ENCODE measurements around the gene TNNC2.

The TNNC2 gene

GRCh38 chr20:45852326-45852725 lies 25.2 kb upstream of the TNNC2 start:
- TF ChIP-seq RAD21 (IDR thresholded peaks at IDR 0.05; ENCODE audit: low read depth) (no peak), FOXM1 (IDR thresholded peaks at IDR 0.05; ENCODE audit: borderline replicate concordance, low read depth) (no peak)

- no peak for TF ChIP-seq EGR1 (IDR thresholded peaks at IDR 0.05)
- no peak for TF ChIP-seq TCF12 (IDR thresholded peaks at IDR 0.05; ENCODE audit: low read depth)
- TF ChIP-seq TEAD4 (IDR thresholded peaks at IDR 0.05): no peak
- TF ChIP-seq YY1 (IDR thresholded peaks at IDR 0.05; ENCODE audit: low read depth): no peak
- no peak for TF ChIP-seq ZBTB7A (IDR thresholded peaks at IDR 0.05; ENCODE audit: low read depth)
- TF ChIP-seq EP300 (IDR thresholded peaks at IDR 0.05; ENCODE audit: borderline replicate concordance): no peak
- TF ChIP-seq MAX (IDR thresholded peaks at IDR 0.05): no peak
- TF ChIP-seq TAF1 (IDR thresholded peaks at IDR 0.05; ENCODE audit: low read depth): no peak
- no peak for TF ChIP-seq FOXM1 (IDR thresholded peaks at IDR 0.05; ENCODE audit: borderline replicate concordance, low read depth)
- TF ChIP-seq NFIC (IDR thresholded peaks at IDR 0.05): no peak
- no peak for TF ChIP-seq CREB1 (IDR thresholded peaks at IDR 0.05; ENCODE audit: low read depth)
- TF ChIP-seq CEBPB (IDR thresholded peaks at IDR 0.05): no peak
- TF ChIP-seq USF1 (IDR thresholded peaks at IDR 0.05): no peak
- TF ChIP-seq REST (IDR thresholded peaks at IDR 0.05; ENCODE audit: low read depth): no peak
Measured at GRCh38 chr20:45851501-45851900, 24.4 kb upstream of the TNNC2 start.

- TF ChIP-seq TAF1 (IDR thresholded peaks at IDR 0.05; ENCODE audit: low read depth): no peak
- TF ChIP-seq ZBTB7A (IDR thresholded peaks at IDR 0.05; ENCODE audit: low read depth): no peak
- no peak for TF ChIP-seq YY1 (IDR thresholded peaks at IDR 0.05; ENCODE audit: low read depth)
- no peak for TF ChIP-seq USF1 (IDR thresholded peaks at IDR 0.05)
- TF ChIP-seq REST (IDR thresholded peaks at IDR 0.05; ENCODE audit: low read depth): no peak
- TF ChIP-seq EGR1 (IDR thresholded peaks at IDR 0.05): no peak
- TF ChIP-seq RAD21 (IDR thresholded peaks at IDR 0.05; ENCODE audit: low read depth): no peak
- no peak for TF ChIP-seq FOXM1 (IDR thresholded peaks at IDR 0.05; ENCODE audit: borderline replicate concordance, low read depth)
- TF ChIP-seq TEAD4 (IDR thresholded peaks at IDR 0.05): no peak
- TF ChIP-seq MAX (IDR thresholded peaks at IDR 0.05): no peak
- TF ChIP-seq EP300 (IDR thresholded peaks at IDR 0.05; ENCODE audit: borderline replicate concordance): no peak
- no peak for TF ChIP-seq TCF12 (IDR thresholded peaks at IDR 0.05; ENCODE audit: low read depth)
Measured at GRCh38 chr20:45850926-45851325, 23.8 kb upstream of the TNNC2 start.

- TF ChIP-seq TCF12 (IDR thresholded peaks at IDR 0.05; ENCODE audit: low read depth) (no peak), TAF1 (IDR thresholded peaks at IDR 0.05; ENCODE audit: low read depth) (no peak), REST (IDR thresholded peaks at IDR 0.05; ENCODE audit: low read depth) (no peak), MAX (IDR thresholded peaks at IDR 0.05) (no peak), YY1 (IDR thresholded peaks at IDR 0.05; ENCODE audit: low read depth) (no peak), FOXM1 (IDR thresholded peaks at IDR 0.05; ENCODE audit: borderline replicate concordance, low read depth) (no peak), EP300 (IDR thresholded peaks at IDR 0.05; ENCODE audit: borderline replicate concordance) (no peak), NFIC (IDR thresholded peaks at IDR 0.05) (no peak), CEBPB (IDR thresholded peaks at IDR 0.05) (no peak), ZBTB7A (IDR thresholded peaks at IDR 0.05; ENCODE audit: low read depth) (no peak), EGR1 (IDR thresholded peaks at IDR 0.05) (no peak), RAD21 (IDR thresholded peaks at IDR 0.05; ENCODE audit: low read depth) (no peak), CREB1 (IDR thresholded peaks at IDR 0.05; ENCODE audit: low read depth) (no peak)
Measured at GRCh38 chr20:45850238-45850637, 23.1 kb upstream of the TNNC2 start.

All from Ishikawa (cell line).